Camera-type eye (tissue), 1 donor: ENCODE data around the gene TAF11L3. TPM values are rescaled to one million over a fixed set of nuclear protein-coding genes. Genes with fewer than 3 reads are reported as not detected.

Experiments
- total RNA-seq: library from RNA; depleted of rRNA; stranded (reverse); fragments of >200 nt; gene quantifications from one replicate; pipeline ENCODE4 v1.2.3, GENCODE V29; 2014

The TAF11L3 gene
- not detected for total RNA-seq

GRCh38 chr5:17518067-17518466 is at the start of gene TAF11L3:
Gene TAF11L3 (plus strand): TSS chr5:17518367.

GRCh38 chr5:17497931-17498330 is 20.2 kb upstream of the TAF11L3 start, which contains the start of gene TAF11L2:
Gene TAF11L2 (plus strand): TSS chr5:17498231.

GRCh38 chr5:17521501-17521900 is 3.3 kb downstream of the TAF11L3 start, which contains the start of gene TAF11L4:
Gene TAF11L4 (plus strand): TSS chr5:17521801.

GRCh38 chr5:17524935-17525334 is 6.8 kb downstream of the TAF11L3 start, which contains the start of gene TAF11L5:
Gene TAF11L5 (plus strand): TSS chr5:17525235.

GRCh38 chr5:17528369-17528768 is 10.2 kb downstream of the TAF11L3 start, which contains the start of gene TAF11L6:
Gene TAF11L6 (plus strand): TSS chr5:17528669.

Other genes starting within 250 kb of the TAF11L3 start
- gene TAF11L2, start 20.1 kb upstream of the TAF11L3 start, total RNA-seq: not detected
- not detected for gene TAF11L4, start 3.4 kb downstream of the TAF11L3 start, total RNA-seq
- gene TAF11L5, start 6.9 kb downstream of the TAF11L3 start, total RNA-seq: not detected
- gene TAF11L6, start 10.3 kb downstream of the TAF11L3 start, total RNA-seq: not detected
- not detected for gene TAF11L7, start 67.4 kb downstream of the TAF11L3 start, total RNA-seq
- not detected for gene TAF11L8, start 72.6 kb downstream of the TAF11L3 start, total RNA-seq
- gene TAF11L9, start 76.0 kb downstream of the TAF11L3 start, total RNA-seq: not detected
- gene TAF11L10, start 79.5 kb downstream of the TAF11L3 start, total RNA-seq: not detected
- not detected for gene TAF11L11, start 85.8 kb downstream of the TAF11L3 start, total RNA-seq
- gene TAF11L12, start 92.0 kb downstream of the TAF11L3 start, total RNA-seq: not detected
- not detected for gene TAF11L13, start 113.7 kb downstream of the TAF11L3 start, total RNA-seq
- gene TAF11L14, start 116.1 kb downstream of the TAF11L3 start, total RNA-seq: not detected